HG02852 (cell line): Measurements from ENCODE around the gene TERF2IP.

Experiments used
- ATAC-seq: cut with Tn5 transposase; IDR thresholded peaks from one replicate; pipeline ENCODE4 v1.9.1; 2021; ENCODE audit warnings: mild to moderate bottlenecking, moderate library complexity; ENCODE audit not compliant: unreplicated experiment

TERF2IP gene

GRCh38 chr16:75647492-75648264, at the start of gene TERF2IP, which contains the start of gene KARS1:
TSS of gene TERF2IP (plus strand) at chr16:75647773. CDS start at chr16:75647883, 110 bp downstream.
TSS of gene KARS1 (minus strand) at chr16:75647665. CDS start at chr16:75647639, 26 bp downstream.
- ATAC-seq, result peak; percentile 83

GRCh38 chr16:75599452-75600277, 47.9 kb upstream of the TERF2IP start:
- ATAC-seq, result no peak

GRCh38 chr16:75603241-75603640, 44.3 kb upstream of the TERF2IP start:
- no peak for ATAC-seq

GRCh38 chr16:75606507-75606906, 41.1 kb upstream of the TERF2IP start:
- ATAC-seq, result no peak

GRCh38 chr16:75614066-75614897, 33.3 kb upstream of the TERF2IP start:
- no peak for ATAC-seq

- ATAC-seq, result no peak
These were observed 32.0 kb upstream of the TERF2IP start for GRCh38 chr16:75615619-75616018.

GRCh38 chr16:75616521-75617010, 31.0 kb upstream of the TERF2IP start:
- peak; percentile 64 for ATAC-seq

- ATAC-seq, result no peak
These were observed 30.5 kb upstream of the TERF2IP start for GRCh38 chr16:75617121-75617520.

- ATAC-seq, result no peak
These were observed 28.8 kb upstream of the TERF2IP start for GRCh38 chr16:75618780-75619179.

GRCh38 chr16:75620326-75621169, 27.0 kb upstream of the TERF2IP start:
- ATAC-seq, result no peak

GRCh38 chr16:75621170-75621477, 26.4 kb upstream of the TERF2IP start:
- ATAC-seq, result no peak

- ATAC-seq, result peak; percentile 94
These were observed 24.6 kb upstream of the TERF2IP start, which contains the start of gene ADAT1 for GRCh38 chr16:75622761-75623605. TSS of gene ADAT1 (minus strand) at chr16:75623281. CDS start at chr16:75620799, 2,482 bp downstream.

GRCh38 chr16:75624921-75625334, 22.6 kb upstream of the TERF2IP start:
- ATAC-seq, result no peak

GRCh38 chr16:75626806-75627205, 20.8 kb upstream of the TERF2IP start:
- no peak for ATAC-seq

- no peak for ATAC-seq
These were observed 19.7 kb upstream of the TERF2IP start for GRCh38 chr16:75627851-75628250.

GRCh38 chr16:75628351-75628750, 19.2 kb upstream of the TERF2IP start:
- no peak for ATAC-seq

GRCh38 chr16:75629132-75629531, 18.4 kb upstream of the TERF2IP start:
- no peak for ATAC-seq

GRCh38 chr16:75630052-75630451, 17.5 kb upstream of the TERF2IP start:
- ATAC-seq, result no peak

- no peak for ATAC-seq
These were observed 14.7 kb upstream of the TERF2IP start for GRCh38 chr16:75632857-75633256.
